CD4-positive, alpha-beta T cell treated with Interferon alpha-2 for 1 hour (primary cell): ENCODE data around the gene OAS2.

Source experiments
- DNase-seq, 2 donors: peaks; one replicate each; pipeline ENCODE4 v3.0.0-alpha.2; 2020 to 2022

The OAS2 gene

GRCh38 chr12:113027726-113028125 lies 49.4 kb downstream of the OAS2 start:
- DNase-seq, result no peak

DNA sequence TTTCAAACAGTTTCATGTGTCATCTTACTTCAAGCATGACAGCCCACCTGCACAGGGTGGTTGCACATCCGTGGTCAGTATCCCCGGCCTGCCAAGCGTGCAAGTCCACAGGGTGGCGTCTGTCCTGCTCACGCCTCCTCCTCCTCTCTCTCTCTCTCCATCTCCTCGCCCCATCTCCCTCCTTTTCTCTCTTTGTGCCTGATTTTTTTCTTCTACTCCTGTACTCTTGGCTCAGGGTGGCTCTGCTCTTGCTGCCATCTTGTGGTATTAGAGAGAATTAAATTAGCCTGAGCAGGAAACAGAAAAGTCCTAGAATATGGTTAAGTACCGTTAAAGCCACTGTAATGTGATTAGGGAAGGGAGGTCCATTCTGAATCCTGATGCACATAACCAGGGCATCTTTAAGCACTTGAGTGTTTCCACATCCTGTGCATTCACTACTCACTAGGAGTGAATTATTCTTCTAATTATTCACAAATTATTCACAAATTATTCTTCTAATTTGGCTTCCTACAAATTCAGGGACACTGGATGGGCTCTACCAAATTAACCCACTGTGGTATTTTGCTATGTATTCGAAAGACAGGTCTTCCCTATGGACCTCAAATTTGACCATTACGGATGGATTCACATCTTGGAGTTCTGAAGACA lies 52.7 kb downstream of the OAS2 start:
- DNase-seq, result peak in 1 of 2 donors; percentile 56

DNA sequence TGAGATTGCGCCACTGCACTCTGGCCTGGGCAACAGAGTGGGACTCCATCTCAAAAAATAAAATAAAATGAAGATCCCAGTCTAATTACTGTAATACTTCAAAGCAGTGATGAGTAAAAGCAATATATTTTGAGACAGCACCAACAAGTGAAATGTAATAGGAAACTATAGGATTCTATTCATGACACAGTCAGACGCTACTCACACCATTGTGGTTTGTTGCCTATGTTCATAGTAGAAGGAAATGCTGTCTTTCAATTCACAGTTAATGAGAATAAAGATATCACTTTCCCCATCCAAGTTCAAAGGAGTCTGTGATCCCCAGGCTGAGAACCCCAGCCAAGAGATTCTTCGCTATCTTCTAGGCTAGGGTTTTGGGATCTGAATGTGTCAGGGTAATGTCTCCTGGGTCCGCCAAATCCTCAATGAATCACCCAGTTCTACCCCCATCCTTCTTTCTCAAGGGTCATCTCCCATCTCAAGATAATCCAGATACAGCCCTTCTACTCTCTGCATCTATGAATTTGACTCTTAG lies 61.7 kb downstream of the OAS2 start:
- DNase-seq, result no peak

- DNase-seq, result peak in 1 of 2 donors; percentile 56
These were observed 62.4 kb downstream of the OAS2 start for GRCh38 chr12:113040722-113041171.

DNA sequence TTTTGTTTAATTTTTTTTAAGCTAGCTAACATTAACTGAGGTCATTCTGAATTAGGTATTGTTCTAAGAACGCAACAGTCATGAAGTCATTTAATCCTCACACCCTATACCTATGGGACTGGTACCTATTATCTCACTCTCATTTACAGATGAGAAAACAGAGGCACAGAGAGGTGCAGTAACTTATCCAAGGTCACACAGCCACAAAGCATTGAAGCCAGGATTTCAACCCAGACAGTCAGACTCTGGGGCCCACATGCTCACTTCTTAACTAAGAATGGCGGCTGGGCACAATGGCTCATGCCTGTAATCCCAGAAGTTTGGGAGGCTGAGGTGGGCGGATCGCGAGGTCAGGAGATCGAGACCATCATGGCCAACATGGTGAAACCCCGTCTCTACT lies 63.2 kb downstream of the OAS2 start:
- no peak for DNase-seq

DNA sequence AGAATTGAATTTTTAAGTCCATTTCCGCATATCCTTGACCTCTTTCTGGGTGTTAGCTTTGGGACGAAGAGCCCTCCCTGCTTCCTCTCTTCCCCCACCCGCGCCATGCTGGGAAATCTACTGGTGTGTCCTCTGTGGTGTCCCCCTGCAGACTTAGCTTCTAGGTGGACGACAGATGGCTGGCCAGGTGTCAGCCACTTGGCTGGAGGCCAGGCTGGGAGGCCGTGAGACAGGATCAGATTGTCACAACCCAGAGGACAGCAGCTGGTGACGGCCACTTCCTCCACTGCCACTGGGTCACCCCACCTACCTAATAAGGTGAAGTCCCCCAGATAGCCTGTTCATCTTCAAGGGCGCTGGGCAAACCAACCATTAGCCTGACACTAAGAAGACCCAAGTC lies 64.9 kb downstream of the OAS2 start:
- no peak for DNase-seq

GRCh38 chr12:113044516-113044915 lies 66.2 kb downstream of the OAS2 start:
- no peak for DNase-seq

GRCh38 chr12:113048716-113049127 lies 70.4 kb downstream of the OAS2 start:
- DNase-seq, result peak; percentile 66 to 81

- no peak for DNase-seq
These were observed 71.8 kb downstream of the OAS2 start for GRCh38 chr12:113049976-113050742.

DNA sequence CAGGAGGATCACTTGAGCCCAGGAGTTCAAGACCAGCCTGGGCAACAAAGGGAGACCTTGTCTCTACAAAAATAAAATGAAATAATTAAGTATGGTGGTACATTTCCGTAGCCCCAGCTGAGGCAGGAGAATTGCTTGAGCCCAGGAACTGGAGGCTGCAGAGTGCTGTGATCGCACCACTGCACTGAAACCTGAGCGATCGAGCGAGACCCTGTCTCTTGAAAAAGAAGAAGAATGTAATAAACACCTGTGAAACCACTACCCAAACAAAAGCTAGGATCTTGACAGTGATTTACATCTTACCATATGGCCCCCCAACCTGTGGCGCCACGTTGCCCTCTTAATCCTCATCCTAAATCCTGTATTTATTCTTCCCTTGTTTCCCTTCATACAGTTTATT lies 72.5 kb downstream of the OAS2 start:
- no peak for DNase-seq

DNA sequence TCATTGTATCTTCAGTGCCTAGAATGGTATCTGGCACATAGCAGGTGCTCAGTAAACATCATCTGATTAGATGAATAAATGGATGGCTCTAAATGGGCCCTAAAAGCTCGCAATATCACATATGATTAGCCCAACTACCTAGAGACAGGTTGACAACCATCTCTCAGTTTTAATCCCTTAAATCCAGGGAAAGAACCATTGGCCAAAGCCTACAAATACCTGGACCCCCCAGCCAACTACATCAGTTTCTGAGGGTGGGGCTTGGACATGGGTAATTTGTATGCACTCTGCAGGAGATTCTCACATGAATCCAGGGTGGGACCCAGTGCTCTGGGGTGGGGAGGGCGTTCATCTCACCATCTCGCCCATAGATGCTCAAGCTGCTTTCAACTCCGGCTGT lies 73.4 kb downstream of the OAS2 start:
- DNase-seq, result no peak

DNA sequence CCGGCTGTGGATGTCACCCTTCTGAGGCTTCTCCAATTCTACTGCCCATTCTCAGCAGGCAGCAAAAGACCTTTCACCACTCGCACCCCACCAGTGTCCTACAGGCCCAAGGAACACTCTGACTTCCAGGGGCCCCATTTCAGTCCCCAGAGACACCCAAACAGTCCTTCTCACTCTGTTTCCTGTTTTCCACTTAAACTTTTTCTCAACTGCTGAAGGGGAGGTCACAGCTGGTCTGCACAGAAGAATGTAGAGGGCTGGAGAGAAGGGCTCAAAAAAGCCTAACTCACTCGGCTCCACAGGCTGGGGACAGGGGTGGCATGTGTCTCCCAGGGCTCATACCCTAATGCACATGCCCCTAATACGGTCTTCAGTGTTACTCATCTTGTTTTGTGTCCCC lies 74.0 kb downstream of the OAS2 start:
- DNase-seq, result no peak

- no peak for DNase-seq
These were observed 76.7 kb downstream of the OAS2 start for GRCh38 chr12:113054948-113055486.

GRCh38 chr12:113055594-113056380 lies 77.5 kb downstream of the OAS2 start:
- no peak for DNase-seq

GRCh38 chr12:113056381-113056630 lies 78.0 kb downstream of the OAS2 start:
- no peak for DNase-seq

GRCh38 chr12:113056631-113057488 lies 78.5 kb downstream of the OAS2 start, which contains the start of gene DTX1:
TSS of gene DTX1 (plus strand) at chr12:113056730. CDS start at chr12:113058193, 1,463 bp downstream.
- peak in 1 of 2 donors; percentile 42 for DNase-seq

GRCh38 chr12:113057565-113058485 lies 79.5 kb downstream of the OAS2 start:
- no peak for DNase-seq

DNA sequence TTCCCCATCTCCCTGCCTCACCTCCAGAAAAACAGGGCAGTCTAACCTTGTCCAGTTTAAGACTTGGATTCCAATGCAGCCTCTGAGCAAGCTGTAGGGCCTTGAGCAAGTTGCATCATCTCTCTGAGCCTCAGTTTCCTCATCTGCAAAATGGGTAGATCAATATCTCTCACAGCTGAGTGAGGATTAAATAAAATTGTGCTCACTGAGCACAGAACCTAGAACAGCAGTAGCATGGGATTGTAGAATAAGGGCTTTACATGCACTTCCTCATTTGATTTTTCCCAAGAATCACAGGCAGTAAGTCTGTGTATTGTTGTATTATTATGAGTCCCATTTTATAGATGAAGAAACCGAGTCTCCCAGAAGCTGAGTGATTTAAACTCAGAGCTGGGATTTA lies 80.2 kb downstream of the OAS2 start:
- no peak for DNase-seq

DNA sequence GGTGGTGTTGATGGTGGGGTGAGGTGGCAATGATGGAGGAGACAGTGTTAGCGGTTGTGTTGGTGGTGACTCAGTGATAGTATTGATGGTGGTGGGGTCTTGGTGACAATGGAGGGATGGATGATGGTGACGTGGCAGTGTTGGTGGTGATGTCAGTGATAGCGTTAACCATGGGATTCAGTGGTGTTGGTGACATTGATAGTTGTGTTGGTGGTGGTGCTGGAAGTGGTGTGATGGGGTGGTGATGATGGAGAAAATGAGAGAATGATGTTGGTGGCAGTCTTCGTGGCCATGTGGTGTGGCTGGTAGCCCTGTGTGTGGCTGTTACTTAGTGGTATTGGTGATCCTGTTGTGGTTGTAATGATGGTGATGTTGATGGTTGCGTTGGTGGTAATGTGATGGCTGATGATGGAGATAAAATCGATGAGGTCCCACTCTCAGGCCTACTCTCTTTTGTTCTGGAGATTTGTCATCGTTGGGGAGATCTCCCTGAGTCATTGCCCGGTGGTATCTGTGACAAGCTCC lies 80.8 kb downstream of the OAS2 start:
- no peak for DNase-seq

- DNase-seq, result no peak
These were observed 82.1 kb downstream of the OAS2 start for GRCh38 chr12:113060336-113060960.
